Neural crest cell (in vitro differentiated cells): ENCODE measurements around the gene KCNMB2. TPM values are rescaled to one million over a fixed set of nuclear protein-coding genes. Genes with fewer than 3 reads are reported as not detected.

Source experiments
- DNase-seq: peaks from one replicate; pipeline ENCODE4 v3.0.0; 2021; ENCODE audit warnings: low read depth, mixed read lengths, low spot score
- H3K27ac Mint-ChIP-seq: one replicate; pipeline ENCODE4 v1.8.0; 2021; ENCODE audit warnings: mild to moderate bottlenecking, mixed read lengths; ENCODE audit not compliant: unreplicated experiment
- H3K27me3 Mint-ChIP-seq: 2 replicates; pipeline ENCODE4 v1.8.0; 2021; ENCODE audit warnings: low read depth, mild to moderate bottlenecking, mixed read lengths
- H3K36me3 Mint-ChIP-seq: 2 replicates; pipeline ENCODE4 v1.8.0; 2021; ENCODE audit warnings: low read depth, mild to moderate bottlenecking, mixed read lengths
- H3K4me1 Mint-ChIP-seq: 2 replicates; pipeline ENCODE4 v1.8.0; 2021; ENCODE audit warnings: mixed read lengths
- H3K4me3 Mint-ChIP-seq: one replicate; pipeline ENCODE4 v1.8.0; 2021; ENCODE audit warnings: mild to moderate bottlenecking, mixed read lengths
- H3K9me3 Mint-ChIP-seq: 2 replicates; pipeline ENCODE4 v1.8.0; 2021; ENCODE audit warnings: mixed read lengths
- total RNA-seq: library from RNA; stranded (reverse); gene quantifications from 2 replicates; pipeline ENCODE4 v1.2.1, GENCODE V29; 2021
- TF ChIP-seq, protein P1 (sequence below): fragments of 200-600 bp; sonication (generic); conservative IDR thresholded peaks from 2 replicates; pipeline ENCODE4 v1.5.0; 2021; ENCODE audit warnings: antibody characterized with exemption, mild to moderate bottlenecking

The KCNMB2 gene
- total RNA-seq, 1 donor from 2014 or later: 0.84 TPM

DNA sequence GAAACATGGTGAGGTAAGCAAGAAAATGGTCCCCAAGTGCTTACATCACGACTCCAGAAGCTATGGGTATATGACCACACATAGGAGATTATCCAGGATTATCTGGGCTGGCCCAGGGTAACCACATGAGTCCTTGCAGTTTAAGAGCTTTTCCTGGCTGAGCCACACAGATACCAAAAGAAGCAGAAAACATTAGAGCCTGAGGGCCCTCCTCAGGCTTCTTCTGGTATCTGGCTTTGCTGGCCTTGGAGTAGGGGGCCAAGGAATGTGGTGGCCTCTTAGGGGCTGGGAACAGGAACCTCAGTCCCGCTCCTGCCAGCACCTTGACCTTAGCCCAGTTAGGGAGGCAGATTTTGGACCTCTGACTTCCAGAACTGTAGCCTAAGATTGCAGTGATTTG lies 259.1 kb downstream of the KCNMB2 start:
- no peaks in the 10 kb centered on the region for H3K4me1 Mint-ChIP-seq
- H3K27ac Mint-ChIP-seq: no peak overlapping the region
- peaks cover 21% of the 10 kb centered on the region for H3K9me3 Mint-ChIP-seq
- H3K27me3 Mint-ChIP-seq: no peaks in the 10 kb centered on the region
- H3K4me3 Mint-ChIP-seq: no peak overlapping the region
- DNase-seq: no peak
- TF ChIP-seq, protein P1, sequence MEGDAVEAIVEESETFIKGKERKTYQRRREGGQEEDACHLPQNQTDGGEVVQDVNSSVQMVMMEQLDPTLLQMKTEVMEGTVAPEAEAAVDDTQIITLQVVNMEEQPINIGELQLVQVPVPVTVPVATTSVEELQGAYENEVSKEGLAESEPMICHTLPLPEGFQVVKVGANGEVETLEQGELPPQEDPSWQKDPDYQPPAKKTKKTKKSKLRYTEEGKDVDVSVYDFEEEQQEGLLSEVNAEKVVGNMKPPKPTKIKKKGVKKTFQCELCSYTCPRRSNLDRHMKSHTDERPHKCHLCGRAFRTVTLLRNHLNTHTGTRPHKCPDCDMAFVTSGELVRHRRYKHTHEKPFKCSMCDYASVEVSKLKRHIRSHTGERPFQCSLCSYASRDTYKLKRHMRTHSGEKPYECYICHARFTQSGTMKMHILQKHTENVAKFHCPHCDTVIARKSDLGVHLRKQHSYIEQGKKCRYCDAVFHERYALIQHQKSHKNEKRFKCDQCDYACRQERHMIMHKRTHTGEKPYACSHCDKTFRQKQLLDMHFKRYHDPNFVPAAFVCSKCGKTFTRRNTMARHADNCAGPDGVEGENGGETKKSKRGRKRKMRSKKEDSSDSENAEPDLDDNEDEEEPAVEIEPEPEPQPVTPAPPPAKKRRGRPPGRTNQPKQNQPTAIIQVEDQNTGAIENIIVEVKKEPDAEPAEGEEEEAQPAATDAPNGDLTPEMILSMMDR: no peak
- peaks cover 12% of the 10 kb centered on the region for H3K36me3 Mint-ChIP-seq

DNA sequence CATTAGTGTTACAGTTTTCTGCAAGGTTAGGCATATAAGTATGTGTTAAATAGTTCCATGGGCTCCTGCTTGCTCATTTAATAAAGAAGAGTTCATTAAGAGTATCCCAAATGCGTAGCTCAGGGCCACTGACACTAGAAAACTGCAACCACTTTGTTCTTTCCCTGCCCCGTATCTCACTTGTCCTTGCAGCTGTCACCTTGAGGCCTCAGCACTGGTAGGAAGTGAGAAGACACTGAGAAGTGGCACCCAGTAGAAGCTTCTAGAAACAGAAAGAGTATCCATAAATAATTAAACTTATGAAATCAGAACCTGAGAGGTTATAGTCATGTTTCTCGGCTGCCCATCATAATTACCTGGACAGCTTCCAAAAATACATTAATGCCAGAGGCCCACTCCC lies 266.0 kb downstream of the KCNMB2 start:
- Mint-ChIP-seq H3K4me3 (no peak overlapping the region), H3K4me1 (no peaks in the 10 kb centered on the region), H3K27ac (no peak overlapping the region), H3K27me3 (no peaks in the 10 kb centered on the region), H3K36me3 (peaks cover 4% of the 10 kb centered on the region), H3K9me3 (peaks cover 16% of the 10 kb centered on the region)
- DNase-seq: no peak
- TF ChIP-seq, protein P1: no peak

DNA sequence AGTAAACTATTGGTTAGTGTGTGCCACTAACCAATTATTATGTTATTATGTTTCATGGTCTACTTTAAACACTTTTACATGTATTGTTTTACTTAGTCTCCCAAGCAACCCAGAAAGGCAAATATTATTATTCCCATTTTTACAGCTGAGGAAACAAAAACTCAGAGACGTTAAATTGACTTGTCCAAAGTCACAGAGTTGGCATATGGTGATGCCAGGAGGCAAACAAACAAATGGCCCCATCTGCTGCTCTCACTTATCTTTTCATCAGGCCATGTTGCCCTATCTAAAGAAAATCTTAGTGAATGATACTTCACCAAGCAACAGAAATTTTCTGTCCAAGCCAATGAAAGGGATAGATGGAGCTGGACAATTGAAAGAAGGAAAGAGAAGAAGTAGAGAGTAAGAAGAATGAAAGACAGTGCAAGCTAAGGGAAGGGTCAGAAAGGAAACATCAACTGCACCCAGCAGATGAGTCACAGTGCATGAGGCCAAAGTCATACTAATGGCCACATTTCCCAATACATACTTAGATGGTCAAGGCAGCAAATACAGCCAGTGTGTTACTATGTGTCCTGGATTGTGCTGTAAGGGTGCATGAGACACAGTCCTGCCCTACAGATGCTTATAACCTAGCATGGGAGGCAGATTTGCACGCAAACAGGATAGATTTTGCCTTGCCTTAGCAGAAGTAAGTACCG lies 266.9 kb downstream of the KCNMB2 start:
- TF ChIP-seq, protein P1: no peak
- no peaks in the 10 kb centered on the region for H3K4me1 Mint-ChIP-seq
- H3K4me3 Mint-ChIP-seq: no peak overlapping the region
- H3K36me3 Mint-ChIP-seq: peaks cover 3% of the 10 kb centered on the region
- peaks cover 12% of the 10 kb centered on the region for H3K9me3 Mint-ChIP-seq
- H3K27ac Mint-ChIP-seq: no peak overlapping the region
- H3K27me3 Mint-ChIP-seq: no peaks in the 10 kb centered on the region
- DNase-seq: no peak

DNA sequence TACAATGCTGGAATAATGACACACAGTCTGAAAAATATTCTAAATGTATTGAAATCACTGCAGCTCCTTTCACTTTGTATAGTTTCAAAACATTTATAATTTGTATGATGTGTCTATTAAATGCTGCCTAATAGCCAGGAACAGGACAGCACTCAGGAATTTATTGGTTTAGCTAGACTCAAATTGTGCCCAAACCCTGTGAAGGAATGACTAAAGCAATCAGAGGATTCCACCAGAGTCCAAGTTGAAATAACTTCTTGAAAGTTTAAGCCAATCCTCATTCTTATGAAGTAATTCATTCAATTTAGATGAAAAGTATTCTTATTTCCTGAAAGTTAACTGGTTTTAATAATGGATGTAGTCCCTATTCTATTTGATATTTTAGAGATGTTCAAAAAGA lies 268.4 kb downstream of the KCNMB2 start:
- H3K27me3 Mint-ChIP-seq: no peaks in the 10 kb centered on the region
- H3K9me3 Mint-ChIP-seq: peaks cover 6% of the 10 kb centered on the region
- TF ChIP-seq, protein P1: no peak
- H3K4me3 Mint-ChIP-seq: no peak overlapping the region
- no peak for DNase-seq
- no peak overlapping the region for H3K27ac Mint-ChIP-seq
- H3K4me1 Mint-ChIP-seq: no peaks in the 10 kb centered on the region
- no peaks in the 10 kb centered on the region for H3K36me3 Mint-ChIP-seq

DNA sequence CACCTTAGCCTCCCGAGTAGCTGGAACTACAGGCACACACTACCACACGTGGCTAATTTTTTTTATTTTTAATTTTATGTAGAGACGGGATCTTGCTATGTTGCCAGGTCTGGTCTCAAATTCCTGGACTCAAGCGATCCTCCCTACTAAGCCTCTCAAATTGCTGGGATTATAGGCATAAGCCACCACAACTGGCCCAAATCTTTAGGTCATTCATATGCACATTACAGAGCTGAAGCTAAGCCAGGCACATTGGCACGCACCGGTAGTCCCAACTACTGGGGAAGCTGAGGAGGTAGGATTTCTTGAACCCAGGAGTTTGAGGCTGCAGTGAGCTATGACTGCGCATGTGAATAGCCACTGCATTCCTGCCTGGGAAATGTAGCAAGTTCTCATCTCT lies 269.5 kb downstream of the KCNMB2 start:
- no peaks in the 10 kb centered on the region for H3K27me3 Mint-ChIP-seq
- no peaks in the 10 kb centered on the region for H3K36me3 Mint-ChIP-seq
- TF ChIP-seq, protein P1: no peak
- no peak overlapping the region for H3K27ac Mint-ChIP-seq
- no peak for DNase-seq
- peaks cover 1% of the 10 kb centered on the region for H3K9me3 Mint-ChIP-seq
- H3K4me3 Mint-ChIP-seq: no peak overlapping the region
- no peaks in the 10 kb centered on the region for H3K4me1 Mint-ChIP-seq
